Pulmonary artery endothelial cell (primary cell): ENCODE data around the gene FUT8. TPM values are rescaled to one million over a fixed set of nuclear protein-coding genes. Genes with fewer than 3 reads are reported as not detected.
A peak's percentile ranks its signal among the peaks of the same experiment; 100 is the strongest.
"Not testable (repeated sequence)": the region's sequence is repeated elsewhere in the genome, so short reads cannot be mapped to it uniquely, and the experiment has no call there.

Source experiments
- DNase-seq: peaks from one replicate; pipeline ENCODE4 v3.0.0-alpha.2; 2011; ENCODE audit warnings: low read depth, low spot score
- total RNA-seq: library from RNA; depleted of rRNA; stranded (reverse); fragments of >200 nt; gene quantifications from 2 replicates; pipeline ENCODE4 v1.2.3, GENCODE V29; 2014

The FUT8 gene
- total RNA-seq, 1 donor from 2014 or later = 55.5 TPM

DNA sequence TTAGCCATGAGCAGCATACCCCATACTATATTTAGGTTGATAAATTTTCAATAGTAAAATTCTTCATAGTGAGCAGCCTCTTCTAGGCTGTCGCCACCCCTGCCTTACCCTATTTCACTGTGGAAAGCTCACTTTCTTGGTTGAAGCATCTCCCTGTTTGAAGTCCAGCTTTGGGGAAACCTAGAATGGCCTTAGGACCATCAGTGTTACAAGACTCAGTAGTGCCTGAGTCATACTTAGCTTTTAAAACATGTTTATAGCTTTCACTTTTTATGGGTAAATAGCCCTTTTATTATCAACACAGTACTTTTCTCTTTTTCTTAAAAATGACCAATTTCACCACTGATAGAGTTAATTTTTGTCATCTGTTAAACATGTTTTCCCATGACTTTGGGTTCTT is 37.1 kb downstream of the FUT8 start:
- DNase-seq = no peak

DNA sequence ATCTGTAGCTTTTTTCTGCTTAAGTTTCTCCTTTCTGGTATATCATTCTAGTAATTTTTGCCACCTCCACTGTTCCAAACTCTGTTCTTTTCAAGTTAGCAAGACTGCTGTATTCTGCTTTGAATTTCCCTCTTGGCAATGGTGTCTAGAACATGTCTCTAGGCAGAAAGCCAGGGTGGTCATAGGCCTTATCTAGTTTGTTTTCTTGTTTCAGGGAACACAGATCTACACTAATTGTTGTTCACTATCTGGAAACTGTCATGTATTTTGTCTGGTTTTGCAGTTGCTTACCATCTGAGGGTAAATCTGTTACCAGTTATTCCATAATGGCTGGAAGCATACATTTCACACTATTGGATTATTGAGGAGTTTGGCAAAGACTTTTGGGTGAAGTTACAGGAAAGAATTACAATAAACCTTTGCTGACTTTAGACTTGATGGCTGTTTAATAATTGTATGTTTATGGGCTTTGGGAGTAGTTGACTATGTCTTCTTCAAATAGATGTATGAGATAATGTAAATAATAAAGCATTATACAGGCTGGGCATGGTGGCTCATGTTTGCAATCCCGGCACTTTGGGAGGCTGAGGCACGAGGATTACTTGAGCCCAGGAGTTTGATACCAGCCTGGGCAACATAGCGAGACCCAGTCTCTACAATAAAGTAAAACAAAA is 41.4 kb downstream of the FUT8 start:
- DNase-seq = no peak

DNA sequence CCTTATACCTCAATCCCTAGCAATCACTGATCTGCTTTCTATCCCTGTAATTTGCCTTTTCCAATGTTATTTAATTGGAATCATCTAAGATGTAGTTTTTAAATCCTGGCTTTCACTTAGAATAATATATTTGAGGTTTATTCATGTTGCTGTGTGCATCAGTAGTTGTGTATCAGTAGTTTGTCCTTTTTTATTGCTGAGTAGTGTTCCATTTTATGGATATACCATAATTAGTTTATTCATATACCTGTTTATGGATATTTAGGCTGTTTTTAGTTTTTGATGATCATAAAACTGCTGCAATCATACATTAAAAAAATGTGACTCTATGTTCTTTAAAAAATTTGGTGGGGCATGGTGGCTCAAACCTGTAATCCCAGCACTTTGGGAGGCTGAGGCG is 43.7 kb downstream of the FUT8 start:
- no peak for DNase-seq

DNA sequence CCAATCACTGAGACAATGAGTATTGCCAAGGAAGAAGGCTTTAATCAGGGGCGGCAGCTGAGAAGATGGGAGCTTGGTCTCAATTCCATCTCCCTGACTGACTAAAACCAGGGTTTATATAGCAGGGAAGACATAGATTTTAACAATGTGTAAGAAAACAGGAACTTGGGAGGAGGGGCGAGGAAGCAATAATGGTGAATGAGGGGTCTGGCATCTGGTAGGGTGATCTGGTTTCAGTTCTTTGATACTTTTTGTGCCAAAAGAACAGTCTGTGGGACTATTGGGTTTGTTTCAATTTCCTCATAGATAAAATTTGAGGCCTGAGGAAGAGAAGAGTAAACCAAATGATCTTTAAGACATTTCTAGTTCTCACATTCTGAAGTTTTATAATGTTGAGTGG is 49.2 kb downstream of the FUT8 start:
- no peak for DNase-seq

DNA sequence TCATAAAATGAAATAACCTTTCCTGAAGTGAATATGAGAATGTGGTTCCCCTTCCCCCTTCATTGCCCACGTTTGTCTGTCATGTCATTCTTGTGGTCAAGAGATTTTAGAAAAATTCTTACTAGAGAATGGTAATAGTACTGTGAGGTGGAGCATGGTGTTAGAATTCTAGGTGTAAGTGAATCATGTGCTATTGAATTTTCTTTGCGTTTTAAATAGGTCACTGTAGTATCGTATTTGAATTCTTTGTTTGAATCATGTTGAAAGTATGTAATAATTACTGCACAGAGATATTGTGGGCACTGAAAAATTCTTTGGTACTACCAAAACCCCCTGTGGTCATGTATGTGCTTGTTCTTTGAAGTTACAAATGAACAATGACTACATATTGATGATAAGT is 49.9 kb downstream of the FUT8 start:
- no peak for DNase-seq

DNA sequence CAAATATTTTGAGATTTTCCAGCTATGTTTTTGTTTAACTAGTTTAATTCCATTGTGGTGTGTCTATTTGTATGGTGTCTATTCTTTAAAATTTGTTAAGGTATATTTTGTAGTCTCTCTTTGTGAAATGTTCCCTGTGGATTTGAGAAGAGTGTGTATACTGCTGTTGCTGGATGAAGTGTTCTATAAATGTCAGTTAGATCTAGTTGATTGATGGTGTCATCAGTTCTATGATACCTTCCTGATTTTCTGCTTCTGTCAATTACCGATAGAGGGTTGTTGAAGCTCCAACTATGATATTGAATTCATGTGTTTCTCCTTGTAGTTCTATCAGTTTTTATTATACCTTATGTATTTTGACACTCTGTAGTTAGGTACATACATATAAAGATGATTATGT is 53.1 kb downstream of the FUT8 start:
- no peak for DNase-seq

DNA sequence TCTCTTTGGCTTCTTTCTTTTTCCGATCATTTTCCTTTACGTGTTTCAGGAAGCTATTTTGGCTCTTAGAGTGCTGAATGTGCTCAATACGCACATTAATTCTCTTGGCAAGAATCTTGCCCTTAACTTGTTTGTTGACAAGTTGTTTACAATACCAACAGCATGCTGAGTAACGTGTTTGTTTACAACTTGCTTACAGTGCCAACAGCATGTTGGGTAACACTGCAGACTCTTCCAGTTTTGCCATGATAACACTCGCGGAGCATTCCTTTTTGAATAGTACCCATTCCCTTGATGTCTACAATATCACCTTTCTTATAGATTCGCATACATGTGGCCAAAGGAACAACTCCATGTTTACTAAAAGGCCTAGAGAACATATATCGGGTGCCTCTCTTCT is 55.4 kb downstream of the FUT8 start:
- not testable (repeated sequence) for DNase-seq

DNA sequence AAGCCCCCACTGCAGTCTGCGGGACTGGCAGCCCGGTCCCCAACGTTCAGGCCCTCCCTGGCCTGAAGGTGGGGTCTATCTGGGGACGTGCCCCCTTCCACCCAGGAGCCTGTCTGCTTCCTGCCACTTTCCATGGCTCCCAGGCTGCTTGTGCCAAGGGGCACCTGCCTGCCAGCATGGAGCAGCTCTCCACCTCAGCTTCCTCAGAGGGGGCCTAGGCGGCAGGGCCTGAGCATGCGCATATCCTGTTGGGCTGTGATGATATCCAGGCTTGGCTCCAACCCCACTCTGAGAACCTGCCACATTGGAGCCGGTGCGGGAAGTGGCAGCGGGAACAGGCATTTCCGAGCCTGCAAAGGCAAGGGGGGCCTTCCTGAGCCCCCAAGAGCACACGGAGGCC is 57.4 kb downstream of the FUT8 start:
- DNase-seq = no peak

DNA sequence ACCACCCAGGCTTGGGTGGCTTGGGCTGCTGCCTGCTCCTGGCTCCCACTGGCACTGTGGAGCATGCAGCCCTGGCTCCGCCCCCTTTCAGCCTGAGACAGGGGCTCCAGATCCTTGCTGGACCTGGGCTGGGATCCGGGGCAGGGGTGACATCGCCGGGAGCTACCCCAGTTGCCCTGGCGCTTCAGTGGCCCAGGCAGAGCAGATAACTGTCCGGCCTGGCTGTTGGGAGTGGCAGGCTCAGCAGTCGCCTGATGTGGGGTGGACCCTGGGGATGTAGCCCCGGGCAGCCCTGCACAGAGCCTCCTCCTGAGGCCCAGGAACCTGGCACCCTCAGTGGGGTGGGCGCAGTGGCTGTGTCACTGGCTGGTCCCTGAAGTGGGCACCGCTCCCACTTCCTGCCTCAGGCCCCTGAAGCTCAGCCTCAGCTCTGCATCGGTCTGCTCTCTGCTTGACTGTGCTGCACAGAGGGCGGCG is 57.9 kb downstream of the FUT8 start:
- no peak for DNase-seq

DNA sequence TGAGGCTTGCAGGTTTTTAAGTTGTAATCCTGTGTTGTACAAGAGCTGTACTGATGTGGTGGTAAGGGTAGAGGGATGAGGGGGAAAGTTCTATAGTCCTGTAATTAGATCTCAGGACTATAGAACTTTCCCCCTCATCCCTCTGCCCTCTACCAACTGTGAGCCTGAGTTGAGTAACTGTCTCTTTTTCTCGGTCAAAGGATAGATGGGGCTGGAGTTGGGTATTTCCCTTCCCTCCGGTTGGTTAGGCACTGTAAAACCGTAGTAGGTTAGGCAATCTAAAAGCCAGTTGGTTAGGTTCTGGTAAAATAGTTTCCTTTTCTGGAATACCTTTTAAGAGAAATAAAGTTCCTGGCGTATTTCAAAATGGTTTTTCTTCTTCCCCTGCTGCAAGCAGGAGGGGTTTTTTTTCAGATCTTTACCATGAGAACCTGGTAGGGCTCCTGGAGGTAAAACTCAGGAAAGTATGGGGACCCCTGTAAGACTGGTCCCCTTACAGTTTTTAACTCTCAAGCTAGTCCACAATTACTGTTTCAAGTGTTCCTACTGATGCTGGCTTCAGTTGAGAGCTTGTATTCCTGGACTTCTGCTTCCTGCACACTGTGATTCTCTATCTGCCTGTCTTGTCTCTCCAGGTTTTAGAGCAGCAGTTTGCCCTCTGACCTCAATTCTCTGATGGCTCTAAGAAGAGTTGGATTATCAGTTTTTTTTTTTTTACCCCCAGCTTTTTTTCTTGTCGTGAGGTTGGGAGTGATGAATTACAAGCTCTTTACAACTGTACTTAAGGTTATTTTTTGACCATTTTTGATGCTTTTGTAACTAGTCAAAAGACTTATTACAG is 58.7 kb downstream of the FUT8 start:
- DNase-seq = no peak

DNA sequence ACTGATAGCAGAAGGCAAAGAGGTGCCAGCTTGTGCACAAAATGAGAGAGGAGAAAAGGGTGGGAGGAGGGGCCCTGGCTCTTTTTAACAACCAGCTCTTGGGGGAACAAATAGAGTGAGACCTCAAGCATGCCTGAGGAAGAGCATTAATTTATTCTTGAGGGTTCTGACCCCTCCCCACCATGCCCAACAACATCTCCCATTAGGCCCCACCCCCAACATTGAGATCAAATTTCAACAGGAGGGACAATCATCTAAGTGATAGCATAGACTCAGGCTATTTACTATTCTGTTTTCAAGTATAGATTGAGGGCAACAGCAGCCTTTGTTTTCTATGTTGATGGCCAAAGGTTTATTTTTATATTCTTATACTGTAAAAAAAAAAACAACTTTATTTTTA is 59.7 kb downstream of the FUT8 start:
- DNase-seq = no peak

DNA sequence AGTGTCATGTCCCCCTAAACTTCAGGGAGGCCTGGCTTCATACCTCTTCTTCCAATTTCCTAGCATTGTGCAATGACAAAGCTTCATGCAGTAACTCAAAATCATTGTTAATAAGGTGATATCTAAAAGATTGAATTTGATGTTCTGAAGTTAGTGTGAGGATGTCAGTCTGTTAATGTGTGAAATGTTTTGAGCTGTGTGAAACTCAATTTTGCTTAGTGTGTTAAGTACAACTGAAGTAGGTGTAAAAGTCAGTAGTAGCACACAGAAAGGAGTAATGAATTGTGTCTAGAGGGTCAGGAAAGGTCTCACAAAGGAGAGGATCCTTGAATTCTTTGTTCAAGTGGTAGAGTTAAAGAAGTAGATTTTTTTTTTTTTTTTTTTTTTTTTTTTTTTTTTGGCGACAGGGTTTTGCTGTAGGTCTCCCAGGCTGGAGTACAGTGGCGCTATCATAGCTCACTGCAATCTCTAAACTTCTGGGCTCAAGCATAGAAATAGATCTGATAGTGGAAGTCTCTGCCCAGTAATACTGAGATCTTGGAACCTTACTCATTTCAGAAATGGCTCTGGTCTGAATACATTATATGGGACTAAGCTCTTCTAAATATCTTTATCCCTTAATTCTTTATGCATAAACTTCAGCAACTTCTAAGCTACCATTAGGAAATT is 63.9 kb downstream of the FUT8 start:
- no peak for DNase-seq

DNA sequence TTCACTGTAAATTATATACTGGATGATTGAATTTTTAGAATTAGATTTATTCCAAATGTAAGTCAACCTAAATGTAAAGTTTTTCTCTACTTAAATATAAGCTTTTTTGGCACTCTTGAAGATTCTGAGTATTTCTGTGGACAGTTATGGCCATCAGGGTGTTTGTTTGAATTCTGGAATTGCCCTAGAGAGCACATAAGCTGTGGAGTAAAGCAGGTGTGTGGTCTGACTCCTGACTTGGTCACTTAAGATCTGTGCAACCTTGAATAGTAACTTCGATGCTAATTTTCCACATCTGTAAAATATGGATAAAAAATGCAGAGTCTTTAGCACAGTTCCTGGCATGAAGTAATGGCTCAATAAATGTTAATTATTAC is 64.4 kb downstream of the FUT8 start:
- DNase-seq = no peak

DNA sequence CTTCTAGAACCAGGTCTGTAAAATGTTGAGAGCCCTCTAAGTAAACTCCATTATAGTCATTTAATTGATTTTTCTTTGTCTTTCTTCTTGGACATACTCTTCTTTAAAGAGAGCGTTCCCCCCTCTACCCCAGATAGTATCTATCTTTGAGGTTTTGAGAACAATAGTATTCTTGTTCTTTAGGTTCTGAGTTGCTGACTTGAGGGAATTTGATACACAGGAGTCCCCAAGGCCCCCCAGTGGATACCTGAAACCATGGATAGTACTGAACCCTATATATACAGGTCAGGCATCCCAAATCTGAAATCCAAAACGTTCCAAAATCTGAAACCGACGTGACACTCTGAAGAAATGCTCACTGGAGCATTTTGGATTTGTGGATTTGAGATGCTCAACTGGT is 65.5 kb downstream of the FUT8 start:
- no peak for DNase-seq

DNA sequence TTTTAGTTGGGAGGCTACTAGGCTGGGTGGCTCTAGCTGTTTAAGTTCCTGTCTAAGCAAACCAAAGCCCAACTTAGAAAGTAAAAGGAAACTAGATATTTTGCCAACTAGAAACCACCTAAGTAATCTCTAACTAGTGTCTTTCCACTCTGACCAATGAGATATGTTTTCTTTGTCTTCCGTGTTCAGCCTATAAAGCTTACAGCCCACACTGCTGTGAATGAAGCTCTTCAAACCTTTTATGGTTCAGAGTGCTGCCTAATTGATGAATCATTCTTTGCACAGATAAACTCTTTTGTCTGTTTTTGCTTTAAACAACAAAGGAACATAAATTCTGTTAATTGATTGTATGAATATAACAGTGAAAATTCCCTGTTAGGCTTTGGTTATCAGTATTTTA is 66.1 kb downstream of the FUT8 start:
- DNase-seq = peak; percentile 11

DNA sequence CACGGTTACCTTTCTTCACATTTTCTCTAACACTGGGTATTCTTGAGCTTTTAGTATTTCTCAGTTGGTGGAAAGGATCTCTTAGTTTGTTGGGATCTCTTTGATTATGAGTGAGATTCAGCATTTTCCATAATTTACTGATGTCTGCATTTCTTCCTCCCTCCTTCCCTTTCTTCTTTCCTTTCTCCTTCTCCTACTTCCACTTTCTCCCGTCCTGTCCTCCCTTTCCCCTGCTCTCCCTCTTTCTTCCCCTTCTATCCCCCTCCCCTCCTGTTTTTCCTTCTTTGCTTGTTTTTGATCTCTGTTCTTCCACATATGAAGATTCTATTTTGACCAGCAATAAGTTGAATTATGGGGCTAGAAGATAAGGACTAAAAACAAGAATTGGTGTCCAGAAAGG is 66.9 kb downstream of the FUT8 start:
- no peak for DNase-seq

DNA sequence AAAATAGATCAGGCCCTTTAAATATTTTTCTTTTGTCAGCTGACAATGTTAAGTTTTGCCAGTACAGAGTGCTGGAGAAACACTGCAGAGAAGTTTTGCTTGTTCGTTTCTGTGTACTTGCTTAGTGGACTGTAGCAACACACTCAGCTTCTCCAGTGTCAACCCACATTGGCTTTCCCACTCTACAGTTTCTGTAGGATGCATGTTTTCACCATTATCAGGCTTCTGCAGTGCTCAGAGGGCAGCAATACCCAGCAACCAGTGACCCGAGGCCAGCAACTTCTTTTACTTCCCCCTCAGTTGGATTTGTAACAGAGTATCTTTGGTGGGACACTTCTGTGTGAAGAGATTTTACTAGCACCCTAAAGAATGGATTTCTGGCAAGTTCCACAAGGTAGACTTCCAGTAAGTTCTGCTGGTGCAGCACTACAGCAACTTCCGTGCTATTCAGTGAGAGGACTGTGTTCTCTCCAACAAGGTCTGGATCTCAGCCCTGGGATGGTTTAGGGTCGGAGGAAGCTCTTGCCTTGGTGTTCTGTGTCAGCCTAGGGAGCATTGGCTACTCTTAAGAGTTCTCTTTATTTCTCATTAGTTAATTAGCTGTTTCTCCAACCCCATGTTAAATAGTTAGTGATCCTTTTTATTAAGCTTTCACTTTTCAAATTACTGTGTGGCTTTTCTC is 70.4 kb downstream of the FUT8 start:
- no peak for DNase-seq

DNA sequence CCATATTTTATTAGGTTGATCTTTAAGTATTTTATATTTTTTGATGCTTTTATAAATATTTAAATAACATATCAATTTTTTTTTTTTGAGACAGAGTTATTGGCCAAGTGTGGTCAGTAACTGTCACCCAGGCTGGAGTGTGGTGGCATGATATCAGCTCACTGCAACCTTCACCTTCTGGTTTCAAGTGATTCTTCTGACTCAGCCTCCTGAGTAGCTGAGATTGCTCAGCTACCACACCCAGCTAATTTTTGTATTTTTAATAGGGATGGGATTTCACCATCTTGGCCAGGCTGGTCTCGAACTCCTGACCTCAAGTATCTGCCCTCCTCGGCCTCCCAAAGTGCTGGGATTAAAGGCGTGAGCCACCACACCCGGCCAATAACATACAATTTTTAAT is 71.1 kb downstream of the FUT8 start:
- no peak for DNase-seq

DNA sequence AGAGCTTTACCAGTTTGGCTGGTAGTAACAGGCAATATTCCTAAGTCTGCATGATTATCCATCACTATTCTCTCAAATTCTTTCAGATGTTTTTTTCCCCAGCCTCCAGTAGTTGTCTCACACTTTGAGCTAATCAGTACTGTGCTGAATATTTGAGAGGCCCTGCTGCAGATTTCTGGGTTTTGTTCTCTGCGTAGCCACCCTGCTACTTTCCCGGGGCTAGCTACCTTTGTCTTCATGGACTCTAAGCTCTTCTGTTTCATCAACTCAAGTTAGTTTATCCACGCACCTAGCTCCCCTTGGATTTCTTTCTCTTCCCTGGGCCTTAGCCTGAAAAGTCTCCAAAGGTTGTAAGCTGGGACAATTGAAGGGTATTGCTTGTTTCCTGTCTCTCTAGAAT is 73.0 kb downstream of the FUT8 start:
- DNase-seq = no peak

DNA sequence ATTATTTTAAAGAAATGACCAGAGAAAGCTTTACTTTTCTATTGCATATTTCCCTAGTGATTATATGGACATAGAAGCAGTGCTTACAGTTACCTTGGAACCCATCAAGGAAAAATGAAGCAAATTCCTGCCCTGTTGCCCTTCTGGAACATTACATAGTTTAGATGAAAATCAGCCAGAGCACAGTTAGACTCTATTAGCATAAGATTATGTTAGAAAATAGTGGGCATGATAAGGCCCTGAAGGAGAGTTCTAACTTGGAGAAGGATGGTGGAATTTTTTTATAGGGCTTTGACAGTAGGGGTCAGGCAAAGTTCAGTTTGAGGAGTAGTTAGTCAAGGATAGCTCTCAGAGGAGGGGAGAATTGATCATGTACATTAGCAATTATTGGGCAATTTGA is 74.3 kb downstream of the FUT8 start:
- DNase-seq = no peak

DNA sequence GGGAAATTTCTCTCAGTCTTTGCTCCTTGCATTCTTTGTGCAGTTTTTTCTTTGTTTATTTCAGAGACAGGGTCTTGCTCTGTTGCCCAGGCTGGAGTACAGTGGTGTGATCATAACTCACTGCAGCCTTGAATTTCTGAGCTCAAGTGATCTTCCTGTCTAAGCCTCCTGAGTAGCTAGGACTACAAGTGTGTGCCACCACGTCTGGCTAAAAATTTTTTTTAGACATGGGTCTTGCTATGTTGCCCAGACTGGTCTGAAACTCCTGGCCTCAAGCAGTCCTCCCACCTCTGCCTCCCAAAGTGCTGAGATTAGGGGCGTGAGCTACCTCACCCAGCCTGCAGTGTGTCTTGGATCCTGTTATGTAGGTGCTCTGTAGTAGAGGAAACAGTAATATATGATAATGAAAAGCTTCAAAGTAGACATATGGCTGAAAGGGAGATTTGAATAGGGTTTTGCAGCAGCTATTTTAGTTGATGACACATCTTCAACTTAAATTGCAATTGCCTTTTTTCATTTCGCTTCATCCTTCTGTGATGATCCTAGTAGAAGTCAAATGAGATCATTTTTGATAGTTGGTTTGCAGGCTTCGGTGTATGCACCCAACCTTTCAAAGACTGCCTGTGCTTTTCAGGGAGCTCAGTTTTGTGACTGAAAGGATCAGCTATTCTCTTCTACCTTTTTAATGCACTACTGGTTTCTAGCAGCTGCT is 75.4 kb downstream of the FUT8 start:
- no peak for DNase-seq
